Endothelial cell of umbilical vein (primary cell): ENCODE results near the gene MB. TPM values are rescaled to one million over a fixed set of nuclear protein-coding genes. Genes with fewer than 3 reads are reported as not detected.

Experiments used
- BruUV-seq: library from RNA; stranded (reverse); fragments of 400-500 nt; replicated peaks from 2 replicates; lab custom pipeline; 2021; lab: Mats Ljungman, UMichigan
- CTCF ChIA-PET: fragments of 300-600, 350-600 bp; sonication (Branson Sonifier 250); formaldehyde crosslinking; loops from one replicate; lab custom pipeline; 2021; ENCODE audit warnings: antibody characterized with exemption, inconsistent platforms; lab: Charles Lee
- POLR2A ChIA-PET: fragments of 300-600, 350-600 bp; sonication (Branson Sonifier 250); formaldehyde crosslinking; loops from one replicate; lab custom pipeline; 2021; ENCODE audit warnings: antibody characterized with exemption, inconsistent platforms; lab: Charles Lee
- DNase-seq: peaks from one replicate; pipeline ENCODE4 v3.0.0-alpha.2; 2011; ENCODE audit warnings: low read depth, low spot score
- FAIRE-seq: peaks from 2 replicates; lab custom pipeline; 2011; peaks lifted over from hg19 to GRCh38; lab: Jason Lieb, UNC
- H2AFZ ChIP-seq: 2 replicates; pipeline ENCODE4 v1.6.0; 2012; ENCODE audit warnings: low read depth, low read length, control low read depth, inconsistent platforms
- H3K27ac ChIP-seq: 2 replicates; pipeline ENCODE4 v1.5.1; 2011; ENCODE audit warnings: low read depth, mild to moderate bottlenecking, control low read depth, low read length, moderate library complexity; ENCODE audit not compliant: insufficient read depth
- H3K27me3 ChIP-seq, 2 experiments: 2 replicates each; pipeline versions ENCODE4 v1.6.0 to v1.6.1; 2011; ENCODE audit warnings: low read length in 2 of 2, mixed read lengths in 1 of 2; ENCODE audit not compliant: control insufficient read depth in 2 of 2, insufficient read depth in 2 of 2
- H3K36me3 ChIP-seq, 2 experiments: 2 replicates in 1 of 2; 3 replicates in 1 of 2; pipeline ENCODE4 v1.5.1; 2011; ENCODE audit warnings: low read length in 2 of 2, mild to moderate bottlenecking in 1 of 2, moderate library complexity in 1 of 2; ENCODE audit not compliant: control insufficient read depth in 2 of 2, insufficient read depth in 2 of 2; ENCODE audit errors: extremely low read depth in 1 of 2
- H3K4me1 ChIP-seq: 3 replicates; pipeline ENCODE4 v1.5.1; 2011; ENCODE audit warnings: mild to moderate bottlenecking, low read length; ENCODE audit not compliant: control insufficient read depth, insufficient read depth; ENCODE audit errors: extremely low read depth
- H3K4me2 ChIP-seq: 2 replicates; pipeline ENCODE4 v1.6.1; 2011; ENCODE audit warnings: low read length, control low read depth, mixed read lengths; ENCODE audit not compliant: insufficient read depth
- H3K4me3 ChIP-seq, 3 experiments: fragments of 200-600 bp in 1 of 3; sonication (generic), shearing (Covaris generic) in 1 of 3; replicated peaks in 1 of 3; 2 replicates each; pipeline ENCODE4 v1.5.1; 2011 to 2016; ENCODE audit warnings: control low read depth in 3 of 3, low read length in 3 of 3, mild to moderate bottlenecking in 2 of 3, inconsistent platforms in 1 of 3, low read depth in 1 of 3, moderate library complexity in 1 of 3; ENCODE audit not compliant: insufficient read depth in 1 of 3
- H3K79me2 ChIP-seq: 2 replicates; pipeline ENCODE4 v1.6.0; 2012; ENCODE audit warnings: low read length, inconsistent platforms; ENCODE audit not compliant: control insufficient read depth, insufficient read depth
- H3K9ac ChIP-seq: replicated peaks from 2 replicates; pipeline ENCODE3; 2011; ENCODE audit warnings: low read length, control low read depth; ENCODE audit not compliant: insufficient read depth; ENCODE audit errors: extremely low read depth
- H3K9me1 ChIP-seq: replicated peaks from 3 replicates; pipeline ENCODE4 v1.6.0; 2011; ENCODE audit warnings: mild to moderate bottlenecking, low read length; ENCODE audit not compliant: control insufficient read depth, insufficient read depth; ENCODE audit errors: extremely low read depth
- H3K9me3 ChIP-seq: replicated peaks from 2 replicates; pipeline ENCODE4 v1.5.1; 2012; ENCODE audit warnings: low read length, inconsistent platforms; ENCODE audit not compliant: control insufficient read depth, insufficient read depth
- H4K20me1 ChIP-seq: replicated peaks from 2 replicates; pipeline ENCODE3; 2011; ENCODE audit warnings: mild to moderate bottlenecking, low read length; ENCODE audit not compliant: control insufficient read depth, insufficient read depth; ENCODE audit errors: extremely low read depth
- FOS ChIP-seq: IDR thresholded peaks from 2 replicates; pipeline ENCODE4 v1.6.1; 2011; ENCODE audit warnings: mild to moderate bottlenecking, low read length, moderate library complexity, borderline replicate concordance; ENCODE audit not compliant: insufficient read depth
- POLR2AphosphoS5 ChIP-seq: IDR thresholded peaks from 2 replicates; pipeline ENCODE4 v1.6.1; 2012; ENCODE audit warnings: low read depth, mild to moderate bottlenecking, control low read depth, low read length, moderate library complexity; ENCODE audit not compliant: insufficient read depth
- dilution Hi-C: fragments of 300-500 bp; cut with MboI; formaldehyde crosslinking; loops from one replicate; pipeline ENCODE4 v1.15.0; 2019; ENCODE audit warnings: low sequenced_read_pairs; ENCODE audit not compliant: extremely low pct_ligation_motif_present
- intact Hi-C: fragments of 100-400 bp; cut with micrococcal nuclease; formaldehyde crosslinking; loops from one replicate; pipeline ENCODE4 v1.10.0; 2022
- polyA plus RNA-seq, 4 experiments: library from polyadenylated mRNA; depleted of rRNA in 3 of 4; stranded (reverse) in 3 of 4; unstranded in 1 of 4; fragments of >200 nt; gene quantifications; 2 replicates each; pipeline versions ENCODE4 v1.2.1 to v1.2.3, GENCODE V29; 2011 to 2012; ENCODE audit warnings: missing spikeins in 1 of 4
- total RNA-seq: library from RNA; stranded (reverse); gene quantifications from 2 replicates; pipeline ENCODE4 v1.2.3, GENCODE V29; 2021
- TF ChIP-seq, protein P1 (sequence below): IDR thresholded peaks from 2 replicates; pipeline ENCODE4 v1.6.1; 2011; ENCODE audit not compliant: insufficient read depth, insufficient read length
- TF ChIP-seq, protein P2 (sequence below), 2 donors: IDR thresholded peaks; 1 replicate in 1 of 2; 2 replicates in 1 of 2; pipeline ENCODE4 v1.5.1; 2011; ENCODE audit warnings: low read length in 2 of 2, mild to moderate bottlenecking in 2 of 2, moderate library complexity in 2 of 2, control low read depth in 1 of 2, inconsistent platforms in 1 of 2, low read depth in 1 of 2; ENCODE audit not compliant: insufficient read depth in 1 of 2; ENCODE audit errors: extremely low read depth in 1 of 2

Gene MB
- total and polyA plus RNA-seq, 2 donors (not counting 3 experiments of a cell fraction or from before 2014, with no cell fraction given): not detected

DNA sequence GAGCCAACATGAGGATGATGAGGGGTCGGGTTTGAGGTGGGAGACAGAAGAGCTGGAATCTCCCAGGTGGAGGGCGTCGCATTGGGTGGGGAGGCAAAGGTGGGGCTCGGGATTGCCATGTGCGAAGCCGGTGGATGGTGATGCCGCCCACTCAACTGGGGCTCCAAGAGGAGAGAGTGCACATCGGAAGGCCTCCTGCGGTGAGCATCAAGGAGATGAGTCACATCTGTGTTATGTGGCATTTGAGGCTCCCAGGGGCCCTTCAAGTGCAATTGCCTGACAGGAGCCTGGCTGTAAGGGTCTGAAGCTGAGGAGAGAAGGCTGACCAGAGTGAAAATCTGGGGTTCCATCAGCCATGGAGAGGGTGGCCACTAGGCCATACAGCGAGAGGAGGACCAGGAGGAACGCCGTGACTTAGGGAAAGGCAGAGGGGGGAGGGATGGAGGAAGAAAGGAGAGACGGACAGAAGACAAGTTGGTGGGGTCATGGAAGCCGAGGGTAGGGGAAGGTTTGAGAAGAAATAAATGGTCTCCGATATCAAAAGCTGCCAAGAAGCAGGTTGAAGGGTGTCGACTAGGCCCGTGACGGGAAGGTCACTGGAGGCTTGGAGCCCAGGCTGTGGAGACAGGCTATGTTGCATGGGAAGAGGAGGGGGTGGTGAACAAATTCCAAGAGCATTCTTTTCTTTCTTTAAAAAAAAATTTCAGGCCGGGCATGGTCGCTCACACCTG is 55.2 kb downstream of the MB start:
- no peak overlapping the region for H2AFZ ChIP-seq
- TF ChIP-seq, protein P1, sequence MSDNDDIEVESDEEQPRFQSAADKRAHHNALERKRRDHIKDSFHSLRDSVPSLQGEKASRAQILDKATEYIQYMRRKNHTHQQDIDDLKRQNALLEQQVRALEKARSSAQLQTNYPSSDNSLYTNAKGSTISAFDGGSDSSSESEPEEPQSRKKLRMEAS: no peak
- TF ChIP-seq POLR2AphosphoS5: no peak
- TF ChIP-seq, protein P2, sequence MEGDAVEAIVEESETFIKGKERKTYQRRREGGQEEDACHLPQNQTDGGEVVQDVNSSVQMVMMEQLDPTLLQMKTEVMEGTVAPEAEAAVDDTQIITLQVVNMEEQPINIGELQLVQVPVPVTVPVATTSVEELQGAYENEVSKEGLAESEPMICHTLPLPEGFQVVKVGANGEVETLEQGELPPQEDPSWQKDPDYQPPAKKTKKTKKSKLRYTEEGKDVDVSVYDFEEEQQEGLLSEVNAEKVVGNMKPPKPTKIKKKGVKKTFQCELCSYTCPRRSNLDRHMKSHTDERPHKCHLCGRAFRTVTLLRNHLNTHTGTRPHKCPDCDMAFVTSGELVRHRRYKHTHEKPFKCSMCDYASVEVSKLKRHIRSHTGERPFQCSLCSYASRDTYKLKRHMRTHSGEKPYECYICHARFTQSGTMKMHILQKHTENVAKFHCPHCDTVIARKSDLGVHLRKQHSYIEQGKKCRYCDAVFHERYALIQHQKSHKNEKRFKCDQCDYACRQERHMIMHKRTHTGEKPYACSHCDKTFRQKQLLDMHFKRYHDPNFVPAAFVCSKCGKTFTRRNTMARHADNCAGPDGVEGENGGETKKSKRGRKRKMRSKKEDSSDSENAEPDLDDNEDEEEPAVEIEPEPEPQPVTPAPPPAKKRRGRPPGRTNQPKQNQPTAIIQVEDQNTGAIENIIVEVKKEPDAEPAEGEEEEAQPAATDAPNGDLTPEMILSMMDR (IDR thresholded peaks at IDR 0.05; ENCODE audit: extremely low read depth in 1 of 2, insufficient read depth in 1 of 2, low read depth in 1 of 2, low read length in 2 of 2): no peak
- TF ChIP-seq FOS: no peak
- intact Hi-C loops: no loop called here
- H3K4me1 ChIP-seq: no peaks in the 10 kb centered on the region
- H3K4me2 ChIP-seq: no peak overlapping the region
- no peak overlapping the region for H3K9ac ChIP-seq
- H3K27me3 ChIP-seq: peaks cover 0 to 14% of the 10 kb centered on the region in 2 experiments
- DNase-seq (no peak), FAIRE-seq (no peak)
- H3K9me3 ChIP-seq: no peaks in the 10 kb centered on the region
- H3K4me3 ChIP-seq: no peak overlapping the region
- ChIA-PET POLR2A (no interaction called here), CTCF (no interaction called here)
- no peaks in the 10 kb centered on the region for H4K20me1 ChIP-seq
- H3K27ac ChIP-seq: no peak overlapping the region
- H3K9me1 ChIP-seq: no peaks in the 10 kb centered on the region
- no TSS peak for BruUV-seq
- no peaks in the 10 kb centered on the region for H3K36me3 ChIP-seq
- no peaks in the 10 kb centered on the region for H3K79me2 ChIP-seq
- dilution Hi-C loops: no loop called here
